Measurements from ENCODE around the gene LRRC37A.
"Not testable (repeated sequence)": the region's sequence is repeated elsewhere in the genome, so short reads cannot be mapped to it uniquely, and the experiment has no call there.

GRCh38 chr17:46353856-46354255, 58.9 kb downstream of the LRRC37A start:
- TF ChIP-seq POLR2A (IDR thresholded peaks at IDR 0.05; ENCODE audit: low read length); GATA1 (IDR thresholded peaks at IDR 0.05; ENCODE audit: low read depth, low read length): not testable (repeated sequence)
